HCT116 (cell line): ENCODE measurements around the gene MDFI.

Experiments
- CBX3 ChIP-seq: IDR thresholded peaks from 2 replicates; pipeline ENCODE4 v1.6.1; 2012; ENCODE audit warnings: low read depth
- EZH2 ChIP-seq: fragments of 200-600 bp; sonication (generic); IDR thresholded peaks from 2 replicates; pipeline ENCODE4 v1.6.1; 2017; ENCODE audit warnings: antibody characterized with exemption, mixed run types
- FOSL1 ChIP-seq: IDR thresholded peaks from 2 replicates; pipeline ENCODE4 v1.6.1; 2012; ENCODE audit warnings: low read depth
- JUND ChIP-seq: IDR thresholded peaks from 2 replicates; pipeline ENCODE4 v1.6.1; 2012
- POLR2A ChIP-seq: IDR thresholded peaks from 2 replicates; pipeline ENCODE4 v1.7.0; 2011; ENCODE audit warnings: borderline replicate concordance; ENCODE audit not compliant: insufficient read depth, insufficient read length; ENCODE audit errors: extremely low read depth
- POLR2AphosphoS5 ChIP-seq: IDR thresholded peaks from 2 replicates; pipeline ENCODE4 v1.6.1; 2011; ENCODE audit warnings: mild to moderate bottlenecking, low read depth, low read length, moderate library complexity
- RAD21 ChIP-seq: IDR thresholded peaks from 2 replicates; pipeline ENCODE4 v1.6.1; 2012; ENCODE audit warnings: low read depth, mild to moderate bottlenecking
- REST ChIP-seq: IDR thresholded peaks from 2 replicates; pipeline ENCODE4 v1.6.1; 2012; ENCODE audit warnings: low read depth
- SIN3A ChIP-seq: IDR thresholded peaks from 2 replicates; pipeline ENCODE4 v1.6.1; 2012; ENCODE audit warnings: low read depth
- SP1 ChIP-seq: IDR thresholded peaks from 2 replicates; pipeline ENCODE4 v1.6.1; 2012; ENCODE audit warnings: low read depth
- SRF ChIP-seq: IDR thresholded peaks from 2 replicates; pipeline ENCODE4 v1.6.1; 2012; ENCODE audit warnings: low read depth
- TCF7L2 ChIP-seq: IDR thresholded peaks from 2 replicates; pipeline ENCODE4 v1.7.0; 2011; ENCODE audit warnings: borderline replicate concordance, inconsistent platforms; ENCODE audit not compliant: insufficient read depth, insufficient read length; ENCODE audit errors: extremely low read depth
- YY1 ChIP-seq: IDR thresholded peaks from 2 replicates; pipeline ENCODE4 v1.6.1; 2011; ENCODE audit warnings: low read length, low read depth, moderate library complexity, mild to moderate bottlenecking; ENCODE audit not compliant: insufficient replicate concordance; ENCODE audit errors: extremely low read depth
- TF ChIP-seq, protein P1 (sequence below), 3 experiments: fragments of 200-600 bp in 1 of 3; sonication (generic) in 1 of 3; IDR thresholded peaks in 2 of 3; conservative IDR thresholded peaks in 1 of 3; 2 replicates each; pipeline ENCODE4 v1.5.1; 2012 to 2017; ENCODE audit warnings: low read depth in 2 of 3, low read length in 2 of 3, antibody characterized with exemption in 1 of 3, borderline replicate concordance in 1 of 3, control low read depth in 1 of 3, mild to moderate bottlenecking in 1 of 3, mixed read lengths in 1 of 3, mixed run types in 1 of 3, moderate library complexity in 1 of 3; ENCODE audit not compliant: insufficient read depth in 1 of 3

DNA sequence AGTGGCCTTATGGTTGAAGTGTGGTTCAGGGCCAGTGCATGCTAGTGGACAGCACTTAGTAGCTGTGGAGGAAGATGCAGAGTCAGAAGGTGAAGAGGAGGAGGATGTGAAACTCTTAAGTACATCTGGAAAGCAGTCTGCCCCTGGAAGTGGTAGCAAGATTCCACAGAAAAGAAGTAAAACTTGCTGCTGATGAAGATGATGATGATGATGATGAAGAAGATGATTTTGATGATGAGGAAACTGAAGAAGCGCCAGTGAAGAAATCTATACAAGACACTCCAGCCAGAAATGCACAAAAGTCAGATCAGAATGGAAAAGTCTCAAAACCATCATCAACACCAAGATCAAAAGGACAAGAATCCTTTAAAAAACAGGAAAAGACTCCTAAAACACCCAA, 28.9 kb downstream of the MDFI start:
- TF ChIP-seq POLR2AphosphoS5: no peak
- TF ChIP-seq POLR2A: no peak
- TF ChIP-seq, protein P1, sequence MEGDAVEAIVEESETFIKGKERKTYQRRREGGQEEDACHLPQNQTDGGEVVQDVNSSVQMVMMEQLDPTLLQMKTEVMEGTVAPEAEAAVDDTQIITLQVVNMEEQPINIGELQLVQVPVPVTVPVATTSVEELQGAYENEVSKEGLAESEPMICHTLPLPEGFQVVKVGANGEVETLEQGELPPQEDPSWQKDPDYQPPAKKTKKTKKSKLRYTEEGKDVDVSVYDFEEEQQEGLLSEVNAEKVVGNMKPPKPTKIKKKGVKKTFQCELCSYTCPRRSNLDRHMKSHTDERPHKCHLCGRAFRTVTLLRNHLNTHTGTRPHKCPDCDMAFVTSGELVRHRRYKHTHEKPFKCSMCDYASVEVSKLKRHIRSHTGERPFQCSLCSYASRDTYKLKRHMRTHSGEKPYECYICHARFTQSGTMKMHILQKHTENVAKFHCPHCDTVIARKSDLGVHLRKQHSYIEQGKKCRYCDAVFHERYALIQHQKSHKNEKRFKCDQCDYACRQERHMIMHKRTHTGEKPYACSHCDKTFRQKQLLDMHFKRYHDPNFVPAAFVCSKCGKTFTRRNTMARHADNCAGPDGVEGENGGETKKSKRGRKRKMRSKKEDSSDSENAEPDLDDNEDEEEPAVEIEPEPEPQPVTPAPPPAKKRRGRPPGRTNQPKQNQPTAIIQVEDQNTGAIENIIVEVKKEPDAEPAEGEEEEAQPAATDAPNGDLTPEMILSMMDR (IDR thresholded peaks at IDR 0.05 in 2 of 3, conservative IDR thresholded peaks at IDR 0.05 in 1 of 3; ENCODE audit: borderline replicate concordance in 1 of 3, insufficient read depth in 1 of 3, low read depth in 2 of 3, low read length in 2 of 3): no peak
- TF ChIP-seq REST: no peak
- no peak for TF ChIP-seq RAD21
- no peak for TF ChIP-seq SIN3A
- TF ChIP-seq CBX3: no peak
- no peak for TF ChIP-seq SRF
- no peak for TF ChIP-seq TCF7L2
- TF ChIP-seq JUND: no peak
- no peak for TF ChIP-seq SP1
- no peak for TF ChIP-seq FOSL1
- no peak for TF ChIP-seq EZH2
- TF ChIP-seq YY1: no peak
